ENCODE measurements around the gene UBE2J2. TPM values are rescaled to one million over a fixed set of nuclear protein-coding genes. Genes with fewer than 3 reads are reported as not detected.

Gene UBE2J2
- total RNA-seq, 2 donors from 2014 or later = 23.6 to 39.2 TPM

- Histone ChIP-seq H3K4me1 (peaks cover 25% of the 10 kb centered on the region), H3K27ac (no peak overlapping the region), H3K9me3 (no peaks in the 10 kb centered on the region), H3K36me3 (replicated peaks in 1 of 2; ENCODE audit: insufficient read depth in 1 of 2, low read depth in 2 of 2) (peaks cover 9 to 10% of the 10 kb centered on the region in 2 donors), H3K4me3 (no peak overlapping the region), H3K27me3 (no peaks in the 10 kb centered on the region)
- ATAC-seq (no peak), DNase-seq (no peak)
- TF ChIP-seq CTCF (IDR thresholded peaks at IDR 0.05) (no peak), POLR2A (IDR thresholded peaks at IDR 0.05) (no peak)
- intact Hi-C loops (cut with DNase I) = loop anchor here (5.0 kb wide), 1 partner anchor 111 kb away; the partner anchor contains the start of gene C1orf159
- 95 to 100% methylated on average over 10 to 27 of the region's 30 CpGs for WGBS, 2 donors
Measured at GRCh38 chr1:1228187-1228586, 45.5 kb downstream of the UBE2J2 start.

DNA sequence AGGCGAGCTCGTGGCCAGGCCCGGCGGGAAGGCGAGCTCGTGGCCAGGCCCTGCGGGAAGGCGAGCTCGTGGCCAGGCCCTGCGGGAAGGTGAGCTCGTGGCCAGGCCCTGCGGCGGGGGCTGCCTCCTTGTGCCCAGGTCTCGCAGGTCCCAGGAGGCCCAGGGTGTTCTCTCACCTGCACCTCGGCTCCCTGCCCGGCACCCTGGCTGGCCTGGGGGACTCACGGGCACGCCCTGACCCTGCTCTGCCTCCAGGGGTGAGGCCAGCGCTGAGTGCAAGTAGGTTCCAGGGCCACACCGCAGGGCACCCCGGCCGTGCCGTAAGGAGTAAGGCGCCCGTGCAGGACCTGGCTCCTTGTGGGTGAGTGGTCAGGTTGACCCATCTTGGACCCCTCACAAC lies 46.3 kb downstream of the UBE2J2 start:
- Histone ChIP-seq H3K4me1 (peaks cover 17% of the 10 kb centered on the region), H3K27me3 (no peaks in the 10 kb centered on the region), H3K27ac (no peak overlapping the region), H3K36me3 (replicated peaks in 1 of 2; ENCODE audit: insufficient read depth in 1 of 2, low read depth in 2 of 2) (peaks cover 17 to 18% of the 10 kb centered on the region in 2 donors), H3K4me3 (no peak overlapping the region), H3K9me3 (no peaks in the 10 kb centered on the region)
- WGBS, 2 donors = 97% methylated on average over 24 of the region's 25 CpGs; no CpG with 5 or more reads in 1 of the 2 donors
- TF ChIP-seq CTCF (IDR thresholded peaks at IDR 0.05) (no peak), POLR2A (IDR thresholded peaks at IDR 0.05) (no peak)
- intact Hi-C loops (cut with DNase I) = loop anchor here (5.0 kb wide), 1 partner anchor 110 kb away; the partner anchor contains the start of gene C1orf159
- no peak for DNase-seq
- ATAC-seq = no peak

DNA sequence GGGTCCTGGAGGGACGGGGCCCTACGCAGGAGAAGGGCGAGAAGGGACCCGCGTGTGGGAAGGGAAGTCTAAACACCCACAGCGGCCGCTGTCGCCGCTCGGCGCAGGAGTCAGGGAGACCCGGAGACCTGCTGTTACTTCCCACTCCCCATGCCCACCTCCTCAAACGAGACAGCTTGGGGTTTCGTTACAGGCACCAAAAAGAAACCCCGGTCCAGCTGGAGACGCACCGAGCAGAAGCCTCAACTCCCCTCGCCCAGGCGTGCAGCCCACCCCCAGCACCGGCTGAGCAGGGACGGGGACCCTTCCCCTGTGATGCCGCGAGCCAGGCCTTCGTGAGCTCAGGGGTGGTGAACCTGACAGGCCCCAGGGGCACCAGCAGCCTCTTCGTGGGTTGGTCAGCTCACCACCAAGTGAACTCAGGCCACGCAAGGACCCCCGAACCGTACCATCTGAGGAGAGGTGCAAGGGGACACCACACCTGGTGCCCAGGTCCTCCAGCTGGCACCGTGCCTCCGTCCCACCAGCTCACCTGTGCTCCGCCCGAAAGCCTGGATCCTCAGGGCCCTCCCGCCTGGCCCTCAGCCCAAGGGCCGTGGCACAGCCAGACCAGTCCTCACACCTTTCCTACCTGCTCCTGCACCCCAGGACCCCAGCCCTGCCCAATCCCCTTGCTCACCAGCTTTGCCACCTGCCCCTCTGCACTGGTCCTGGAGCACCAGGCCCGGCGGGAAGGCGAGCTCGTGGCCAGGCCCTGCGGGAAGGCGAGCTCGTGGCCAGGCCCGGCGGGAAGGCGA lies 46.9 kb downstream of the UBE2J2 start:
- TF ChIP-seq CTCF (IDR thresholded peaks at IDR 0.05) (no peak), POLR2A (IDR thresholded peaks at IDR 0.05) (no peak)
- H3K27ac ChIP-seq = no peak overlapping the region
- DNase-seq = no peak
- intact Hi-C loops (cut with DNase I) = loop anchor here (5.0 kb wide), 1 partner anchor 109 kb away; the partner anchor contains the start of gene C1orf159
- peaks cover 17% of the 10 kb centered on the region for H3K4me1 ChIP-seq
- 90 to 92% methylated on average over 22 to 40 of the region's 44 CpGs for WGBS, 2 donors
- H3K36me3 ChIP-seq (replicated peaks in 1 of 2; ENCODE audit: insufficient read depth in 1 of 2, low read depth in 2 of 2) = peaks cover 20 to 23% of the 10 kb centered on the region in 2 donors
- no peak overlapping the region for H3K4me3 ChIP-seq
- no peaks in the 10 kb centered on the region for H3K9me3 ChIP-seq
- ATAC-seq = no peak
- no peaks in the 10 kb centered on the region for H3K27me3 ChIP-seq

- intact Hi-C loops (cut with DNase I) = loop anchor here (5.0 kb wide), 1 partner anchor 109 kb away; the partner anchor contains the start of gene C1orf159
- H3K27ac ChIP-seq = no peak overlapping the region
- H3K4me3 ChIP-seq = no peak overlapping the region
- H3K4me1 ChIP-seq = peaks cover 17% of the 10 kb centered on the region
- WGBS, 2 donors = 80 to 84% methylated on average over 17 to 18 of the region's 18 CpGs
- no peaks in the 10 kb centered on the region for H3K27me3 ChIP-seq
- TF ChIP-seq POLR2A (IDR thresholded peaks at IDR 0.05) = no peak
- no peak for TF ChIP-seq CTCF (IDR thresholded peaks at IDR 0.05)
- DNase-seq = no peak
- ATAC-seq = no peak
- no peaks in the 10 kb centered on the region for H3K9me3 ChIP-seq
- H3K36me3 ChIP-seq (replicated peaks in 1 of 2; ENCODE audit: insufficient read depth in 1 of 2, low read depth in 2 of 2) = peaks cover 20 to 27% of the 10 kb centered on the region in 2 donors
Measured at GRCh38 chr1:1225913-1226312, 47.7 kb downstream of the UBE2J2 start.

Data from body of pancreas (tissue), 4 donors.